Adrenal gland (tissue), 5 donors: Measurements from ENCODE around the gene FBXL20.

Experiments used
- POLR2A ChIP-seq, 2 donors: fragments of 450-650 bp; IDR thresholded peaks; one replicate each; pipeline ENCODE4 v1.6.1; 2017; ENCODE audit warnings: antibody characterized with exemption in 2 of 2, mild to moderate bottlenecking in 2 of 2, moderate library complexity in 1 of 2
- TF ChIP-seq, protein P1 (sequence below), 6 experiments: fragments of 450-650 bp in 4 of 6; fragments of 200-600 bp in 2 of 6; sonication (generic) in 1 of 6; IDR thresholded peaks; 1 replicate in 5 of 6; 2 replicates in 1 of 6; pipeline versions ENCODE4 v1.5.1 to v1.8.0; 2016 to 2021; ENCODE audit warnings: antibody characterized with exemption in 6 of 6, mild to moderate bottlenecking in 2 of 6, moderate library complexity in 1 of 6
- donor health status: DM: no; HTN: no; CAD: no.

GRCh38 chr17:39264119-39264518 is 137.3 kb downstream of the FBXL20 start:
- no peak for TF ChIP-seq POLR2A (IDR thresholded peaks at IDR 0.05)
- TF ChIP-seq, protein P1, sequence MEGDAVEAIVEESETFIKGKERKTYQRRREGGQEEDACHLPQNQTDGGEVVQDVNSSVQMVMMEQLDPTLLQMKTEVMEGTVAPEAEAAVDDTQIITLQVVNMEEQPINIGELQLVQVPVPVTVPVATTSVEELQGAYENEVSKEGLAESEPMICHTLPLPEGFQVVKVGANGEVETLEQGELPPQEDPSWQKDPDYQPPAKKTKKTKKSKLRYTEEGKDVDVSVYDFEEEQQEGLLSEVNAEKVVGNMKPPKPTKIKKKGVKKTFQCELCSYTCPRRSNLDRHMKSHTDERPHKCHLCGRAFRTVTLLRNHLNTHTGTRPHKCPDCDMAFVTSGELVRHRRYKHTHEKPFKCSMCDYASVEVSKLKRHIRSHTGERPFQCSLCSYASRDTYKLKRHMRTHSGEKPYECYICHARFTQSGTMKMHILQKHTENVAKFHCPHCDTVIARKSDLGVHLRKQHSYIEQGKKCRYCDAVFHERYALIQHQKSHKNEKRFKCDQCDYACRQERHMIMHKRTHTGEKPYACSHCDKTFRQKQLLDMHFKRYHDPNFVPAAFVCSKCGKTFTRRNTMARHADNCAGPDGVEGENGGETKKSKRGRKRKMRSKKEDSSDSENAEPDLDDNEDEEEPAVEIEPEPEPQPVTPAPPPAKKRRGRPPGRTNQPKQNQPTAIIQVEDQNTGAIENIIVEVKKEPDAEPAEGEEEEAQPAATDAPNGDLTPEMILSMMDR (IDR thresholded peaks at IDR 0.05) = no peak
